Esophagus squamous epithelium (tissue), 4 donors: ENCODE measurements around the gene OR2G6.
"Not testable (repeated sequence)": the region's sequence is repeated elsewhere in the genome, so short reads cannot be mapped to it uniquely, and the experiment has no call there.

ENCODE experiments used
- POLR2A ChIP-seq, 4 donors: fragments of 450-650 bp; IDR thresholded peaks; one replicate each; pipeline ENCODE4 v1.6.1; 2017; ENCODE audit warnings: antibody characterized with exemption in 4 of 4, mild to moderate bottlenecking in 4 of 4, moderate library complexity in 3 of 4
- TF ChIP-seq, protein P1 (sequence below), 6 experiments: fragments of 450-650 bp in 4 of 6; fragments of 200-600 bp in 2 of 6; sonication (generic) in 2 of 6; IDR thresholded peaks; one replicate each; pipeline ENCODE4 v1.5.1; 2016 to 2019; ENCODE audit warnings: antibody characterized with exemption in 6 of 6, mild to moderate bottlenecking in 4 of 6, moderate library complexity in 4 of 6

DNA sequence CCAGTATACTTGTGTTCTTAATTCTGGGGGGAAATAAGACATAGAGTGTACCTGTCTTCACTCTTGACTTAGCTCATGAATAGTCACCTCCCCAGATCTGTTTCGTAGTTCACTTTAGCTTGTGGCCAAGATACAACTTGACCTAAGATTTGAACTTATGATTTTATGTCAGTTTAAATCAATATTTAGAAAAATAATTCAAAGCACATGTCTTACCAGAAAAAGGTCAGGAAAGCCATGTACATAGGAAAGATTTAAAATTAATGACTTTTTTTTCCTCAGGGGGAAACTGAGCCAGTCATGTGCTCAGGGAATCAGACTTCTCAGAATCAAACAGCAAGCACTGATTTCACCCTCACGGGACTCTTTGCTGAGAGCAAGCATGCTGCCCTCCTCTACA is 34.8 kb upstream of the OR2G6 start, which contains the start of gene OR2T3:
- not testable (repeated sequence) for TF ChIP-seq POLR2A (IDR thresholded peaks at IDR 0.05)
- TF ChIP-seq, protein P1, sequence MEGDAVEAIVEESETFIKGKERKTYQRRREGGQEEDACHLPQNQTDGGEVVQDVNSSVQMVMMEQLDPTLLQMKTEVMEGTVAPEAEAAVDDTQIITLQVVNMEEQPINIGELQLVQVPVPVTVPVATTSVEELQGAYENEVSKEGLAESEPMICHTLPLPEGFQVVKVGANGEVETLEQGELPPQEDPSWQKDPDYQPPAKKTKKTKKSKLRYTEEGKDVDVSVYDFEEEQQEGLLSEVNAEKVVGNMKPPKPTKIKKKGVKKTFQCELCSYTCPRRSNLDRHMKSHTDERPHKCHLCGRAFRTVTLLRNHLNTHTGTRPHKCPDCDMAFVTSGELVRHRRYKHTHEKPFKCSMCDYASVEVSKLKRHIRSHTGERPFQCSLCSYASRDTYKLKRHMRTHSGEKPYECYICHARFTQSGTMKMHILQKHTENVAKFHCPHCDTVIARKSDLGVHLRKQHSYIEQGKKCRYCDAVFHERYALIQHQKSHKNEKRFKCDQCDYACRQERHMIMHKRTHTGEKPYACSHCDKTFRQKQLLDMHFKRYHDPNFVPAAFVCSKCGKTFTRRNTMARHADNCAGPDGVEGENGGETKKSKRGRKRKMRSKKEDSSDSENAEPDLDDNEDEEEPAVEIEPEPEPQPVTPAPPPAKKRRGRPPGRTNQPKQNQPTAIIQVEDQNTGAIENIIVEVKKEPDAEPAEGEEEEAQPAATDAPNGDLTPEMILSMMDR (IDR thresholded peaks at IDR 0.05): not testable (repeated sequence)
